Subcutaneous adipose tissue (tissue), 4 donors: Measurements from ENCODE around the gene COL18A1. TPM values are rescaled to one million over a fixed set of nuclear protein-coding genes. Genes with fewer than 3 reads are reported as not detected.

Source experiments
- total RNA-seq, 4 donors: library from RNA; depleted of rRNA; stranded (reverse); fragments of >200 nt; gene quantifications; one replicate each; pipeline ENCODE4 v1.1.0, GENCODE V29; 2016
- TF ChIP-seq, protein P1 (sequence below): fragments of 450-650 bp; IDR thresholded peaks from one replicate; pipeline ENCODE4 v1.5.1; 2016; ENCODE audit warnings: low read depth, mild to moderate bottlenecking, control low read depth, antibody characterized with exemption, moderate library complexity

Gene COL18A1
- total RNA-seq, 4 donors from 2014 or later = 33.4 to 102 (median 66.7) TPM

DNA sequence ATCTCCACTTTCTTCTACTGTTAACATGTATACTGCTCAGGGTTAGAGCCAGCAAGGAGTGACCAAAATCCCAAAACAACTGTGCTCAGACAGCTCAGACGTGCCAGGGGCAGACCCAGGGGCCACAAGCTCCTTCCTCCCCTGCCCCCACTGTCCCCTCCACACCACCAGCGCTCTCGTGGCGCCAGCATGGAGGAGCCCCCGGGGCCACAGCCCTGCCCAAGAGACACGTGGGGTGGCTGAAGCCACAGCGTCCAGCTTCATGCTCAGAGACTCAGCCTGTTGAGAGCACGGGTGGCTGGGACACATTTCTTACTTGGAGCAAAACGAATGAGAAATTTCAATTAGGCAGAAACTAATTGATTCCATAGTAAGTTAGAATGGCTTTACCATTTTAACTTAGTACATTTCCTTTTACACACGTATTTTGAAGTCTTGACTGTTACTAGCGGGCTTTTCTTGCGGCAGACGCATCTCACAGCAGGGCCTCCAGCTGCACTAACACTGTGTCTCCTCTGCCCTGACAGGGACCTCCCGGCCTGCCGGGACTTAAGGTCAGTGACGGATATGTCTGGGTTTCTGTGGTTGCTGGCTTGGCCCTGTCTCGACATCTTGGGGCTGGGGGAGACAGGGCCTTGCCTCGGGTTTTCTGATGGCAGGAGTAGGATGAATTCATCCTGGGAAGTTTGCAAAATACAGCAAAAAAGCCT is 83.1 kb downstream of the COL18A1 start:
- TF ChIP-seq, protein P1, sequence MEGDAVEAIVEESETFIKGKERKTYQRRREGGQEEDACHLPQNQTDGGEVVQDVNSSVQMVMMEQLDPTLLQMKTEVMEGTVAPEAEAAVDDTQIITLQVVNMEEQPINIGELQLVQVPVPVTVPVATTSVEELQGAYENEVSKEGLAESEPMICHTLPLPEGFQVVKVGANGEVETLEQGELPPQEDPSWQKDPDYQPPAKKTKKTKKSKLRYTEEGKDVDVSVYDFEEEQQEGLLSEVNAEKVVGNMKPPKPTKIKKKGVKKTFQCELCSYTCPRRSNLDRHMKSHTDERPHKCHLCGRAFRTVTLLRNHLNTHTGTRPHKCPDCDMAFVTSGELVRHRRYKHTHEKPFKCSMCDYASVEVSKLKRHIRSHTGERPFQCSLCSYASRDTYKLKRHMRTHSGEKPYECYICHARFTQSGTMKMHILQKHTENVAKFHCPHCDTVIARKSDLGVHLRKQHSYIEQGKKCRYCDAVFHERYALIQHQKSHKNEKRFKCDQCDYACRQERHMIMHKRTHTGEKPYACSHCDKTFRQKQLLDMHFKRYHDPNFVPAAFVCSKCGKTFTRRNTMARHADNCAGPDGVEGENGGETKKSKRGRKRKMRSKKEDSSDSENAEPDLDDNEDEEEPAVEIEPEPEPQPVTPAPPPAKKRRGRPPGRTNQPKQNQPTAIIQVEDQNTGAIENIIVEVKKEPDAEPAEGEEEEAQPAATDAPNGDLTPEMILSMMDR = no peak

DNA sequence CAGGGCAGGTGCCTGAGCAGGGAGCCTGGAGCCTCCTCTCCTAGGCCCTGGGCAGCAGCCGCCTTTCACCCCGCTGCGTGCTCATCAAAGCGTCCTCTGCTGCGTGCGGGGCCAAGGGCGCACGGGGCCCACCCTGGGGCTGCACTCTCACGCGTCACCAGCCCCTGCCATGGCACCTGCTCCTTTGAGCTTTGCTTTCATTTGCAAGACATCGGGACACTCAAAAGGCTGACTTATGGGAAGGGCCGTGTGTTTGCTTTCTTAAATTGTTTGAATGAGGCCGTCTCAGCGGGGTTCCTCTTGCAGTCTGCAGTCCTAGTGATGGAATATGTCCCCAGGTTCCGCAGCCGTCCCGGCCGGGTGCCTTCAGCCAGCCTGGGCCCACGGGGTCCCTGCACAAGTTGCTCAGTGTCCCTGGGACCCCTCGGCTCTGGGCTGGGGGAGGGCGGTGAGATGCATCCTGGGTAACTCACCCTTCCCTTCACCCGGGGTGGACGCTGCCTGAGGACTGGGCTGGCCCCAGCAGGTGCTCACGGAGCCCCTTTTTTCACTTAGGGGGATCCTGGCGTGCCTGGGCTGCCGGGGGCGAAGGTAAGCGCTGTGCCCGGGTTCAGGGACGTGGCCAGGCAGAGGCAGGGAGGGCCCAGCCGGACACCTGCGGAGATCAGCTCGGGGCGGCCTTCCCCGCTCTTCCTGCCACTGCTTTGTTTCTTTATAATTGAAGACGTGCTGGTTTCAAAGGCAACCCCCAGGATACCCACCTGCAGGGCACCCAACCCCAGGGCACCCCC is 84.2 kb downstream of the COL18A1 start:
- TF ChIP-seq, protein P1 = no peak

DNA sequence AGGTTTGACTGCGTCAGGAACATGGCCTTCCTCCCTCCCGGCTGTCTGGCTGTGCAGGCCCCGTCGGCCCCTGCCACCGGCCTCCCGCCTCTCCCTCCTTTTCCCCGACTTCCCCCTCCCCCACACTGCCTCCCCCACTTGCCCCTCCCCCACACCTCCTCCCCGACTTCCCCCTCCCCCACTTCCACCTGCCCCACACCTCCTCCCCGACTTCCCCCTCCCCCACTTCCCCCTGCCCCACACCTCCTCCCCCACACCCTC is 84.7 kb downstream of the COL18A1 start:
- TF ChIP-seq, protein P1 = no peak

DNA sequence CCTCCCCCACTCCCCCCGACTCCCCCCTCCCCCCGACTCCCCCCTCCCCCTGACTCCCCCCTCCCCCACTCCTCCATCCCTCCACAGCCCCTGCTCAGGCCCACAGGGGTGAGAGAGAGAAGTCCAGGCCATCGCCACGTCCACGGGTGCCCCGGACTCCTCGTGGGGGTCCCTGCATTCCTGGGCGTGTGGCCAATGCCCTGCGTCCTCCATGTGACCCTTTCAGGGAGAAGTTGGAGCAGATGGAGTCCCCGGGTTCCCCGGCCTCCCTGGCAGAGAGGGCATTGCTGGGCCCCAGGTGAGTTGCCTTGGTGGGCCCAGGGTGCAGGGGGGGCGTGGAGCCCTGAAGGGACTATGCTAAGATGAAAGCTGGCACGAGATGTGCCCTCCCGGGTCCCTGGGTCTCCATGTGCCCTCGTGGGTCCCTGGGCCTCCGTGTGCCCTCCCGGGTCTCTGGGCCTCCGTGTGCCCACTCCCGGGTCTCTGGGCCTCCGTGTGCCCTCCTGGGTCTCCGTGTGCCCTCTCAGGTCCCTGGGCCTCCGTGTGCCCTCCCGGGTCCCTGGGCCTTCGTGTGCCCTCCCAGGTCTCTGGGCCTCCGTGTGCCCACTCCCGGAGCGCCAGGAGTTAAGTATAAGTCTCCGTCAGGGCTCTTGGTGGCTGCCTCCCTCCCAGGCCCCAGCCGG is 85.2 kb downstream of the COL18A1 start:
- TF ChIP-seq, protein P1 = no peak

DNA sequence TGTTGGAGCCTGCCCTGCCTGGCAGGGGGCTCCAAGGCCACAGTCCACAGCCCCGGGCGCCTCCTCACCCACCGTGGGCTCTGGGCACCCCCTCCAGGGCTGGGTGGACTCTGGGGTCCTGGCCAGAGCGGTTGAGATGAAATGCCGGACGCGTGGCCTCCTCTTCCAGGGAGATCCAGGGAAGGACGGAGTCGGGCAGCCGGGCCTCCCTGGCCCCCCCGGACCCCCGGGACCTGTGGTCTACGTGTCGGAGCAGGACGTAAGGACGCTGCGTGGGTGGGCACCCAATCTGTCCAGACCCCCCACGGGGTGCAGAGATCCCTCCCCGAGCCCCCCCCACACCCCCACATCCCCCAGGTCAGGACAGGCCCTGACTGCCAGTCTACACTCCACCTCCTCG is 86.1 kb downstream of the COL18A1 start:
- TF ChIP-seq, protein P1 = no peak

DNA sequence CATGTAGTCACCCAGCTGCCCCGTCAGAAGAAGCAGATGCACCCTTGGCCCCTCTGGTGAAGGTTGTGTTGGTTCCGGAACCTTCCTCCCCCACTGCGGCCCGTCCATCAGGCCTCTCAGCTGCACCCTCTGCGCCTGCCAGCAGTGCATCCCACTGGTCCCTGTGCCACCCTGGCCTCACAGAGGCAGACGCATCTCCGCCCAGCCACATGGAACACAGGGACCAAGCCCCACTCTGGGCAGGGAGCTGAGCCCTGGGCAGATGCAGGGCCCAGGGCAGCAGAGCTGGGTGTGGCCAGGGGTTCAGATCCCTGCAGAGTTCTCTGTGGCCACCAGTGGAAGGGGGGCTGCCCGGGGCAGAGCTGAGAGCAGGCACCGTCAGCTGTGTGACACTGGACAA is 86.7 kb downstream of the COL18A1 start:
- TF ChIP-seq, protein P1 = no peak

DNA sequence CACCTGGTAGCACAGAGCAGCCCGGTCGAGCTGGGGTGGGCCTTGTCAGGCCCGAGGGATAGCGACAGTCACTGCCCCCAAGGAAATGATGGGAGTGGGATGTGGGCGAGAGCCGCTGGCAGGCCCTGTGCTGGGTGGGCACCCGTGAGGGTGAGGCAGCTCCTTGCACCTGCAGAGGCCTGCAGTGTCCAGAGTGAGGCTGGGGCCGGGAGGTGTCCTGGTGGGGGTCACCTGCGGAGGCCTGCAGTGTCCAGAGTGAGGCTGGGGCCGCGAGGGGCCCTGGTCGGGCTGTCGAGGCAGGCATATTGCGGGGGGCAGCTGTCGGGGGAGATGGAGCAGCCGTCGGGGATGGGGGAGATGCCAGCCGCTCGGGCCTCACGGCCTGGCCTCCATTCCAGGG is 87.8 kb downstream of the COL18A1 start:
- TF ChIP-seq, protein P1 = no peak
